ENCODE measurements around the gene SMARCAL1. TPM values are rescaled to one million over a fixed set of nuclear protein-coding genes. Genes with fewer than 3 reads are reported as not detected.

SMARCAL1 gene
- polyA plus RNA-seq, 1 donor from 2014 or later, result 7.5 TPM

DNA sequence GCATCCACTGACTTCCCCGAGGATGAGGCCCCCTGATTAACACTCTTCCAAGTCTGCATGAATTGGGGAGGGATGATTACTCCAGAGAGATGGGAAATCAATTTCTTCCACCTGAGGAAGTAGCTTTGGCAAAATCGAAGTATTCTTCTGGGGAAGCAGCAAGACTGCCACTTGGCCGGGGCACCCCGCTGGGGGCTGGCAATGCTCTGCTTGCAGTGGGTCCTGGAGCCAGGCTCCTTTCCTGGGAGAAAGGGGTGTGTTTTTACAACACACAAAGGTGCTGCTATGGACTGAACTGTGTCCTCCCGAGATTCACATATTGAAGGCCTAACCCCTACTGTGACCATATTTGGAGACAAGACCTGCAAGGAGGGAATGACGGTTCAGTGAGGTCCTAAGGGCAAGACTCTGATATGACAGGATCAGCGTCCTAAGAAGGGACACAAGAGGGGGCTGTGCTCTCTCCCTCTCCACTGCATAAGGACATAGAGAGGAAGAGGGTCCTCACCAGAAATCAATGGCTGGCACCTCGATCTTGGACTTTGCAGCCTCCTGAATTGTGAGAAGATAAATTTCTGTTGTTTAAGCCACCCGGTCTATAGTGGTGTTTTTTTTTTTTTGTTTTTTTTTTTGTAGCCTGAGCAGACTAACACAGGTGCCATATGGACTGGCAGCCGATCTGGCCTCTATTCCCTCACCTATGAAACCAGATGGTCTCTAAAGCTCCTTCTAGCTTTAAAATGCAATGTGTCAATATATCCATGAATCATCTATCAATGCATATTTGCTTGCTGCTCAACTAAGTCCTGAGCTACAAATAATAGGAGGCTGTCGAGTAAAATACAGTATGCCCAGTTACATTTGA, 3.6 kb upstream of the SMARCAL1 start:
- Histone ChIP-seq H3K4me3 (ENCODE audit: low read length) (no peak overlapping the region), H3K9me3 (ENCODE audit: low read length) (no peaks in the 10 kb centered on the region), H3K79me2 (replicated peaks; ENCODE audit: insufficient read depth, low read length) (peaks cover 3% of the 10 kb centered on the region), H3K9ac (ENCODE audit: low read length) (no peak overlapping the region), H3K36me3 (ENCODE audit: insufficient read depth, low read length) (no peaks in the 10 kb centered on the region), H3F3A (ENCODE audit: insufficient read depth, low read length, poor library complexity, severe bottlenecking) (no peaks in the 10 kb centered on the region), H4K20me1 (ENCODE audit: insufficient read depth) (no peaks in the 10 kb centered on the region), H2AFZ (ENCODE audit: low read depth, low read length) (no peak overlapping the region), H3K27me3 (ENCODE audit: insufficient read depth, low read depth, low read length) (no peaks in the 10 kb centered on the region), H3K27ac (ENCODE audit: low read length) (no peak overlapping the region), H3K9me2 (ENCODE audit: insufficient read depth, low read length) (no peaks in the 10 kb centered on the region), H3K4me2 (ENCODE audit: low read length) (no peak overlapping the region)
- TF ChIP-seq, protein P1, sequence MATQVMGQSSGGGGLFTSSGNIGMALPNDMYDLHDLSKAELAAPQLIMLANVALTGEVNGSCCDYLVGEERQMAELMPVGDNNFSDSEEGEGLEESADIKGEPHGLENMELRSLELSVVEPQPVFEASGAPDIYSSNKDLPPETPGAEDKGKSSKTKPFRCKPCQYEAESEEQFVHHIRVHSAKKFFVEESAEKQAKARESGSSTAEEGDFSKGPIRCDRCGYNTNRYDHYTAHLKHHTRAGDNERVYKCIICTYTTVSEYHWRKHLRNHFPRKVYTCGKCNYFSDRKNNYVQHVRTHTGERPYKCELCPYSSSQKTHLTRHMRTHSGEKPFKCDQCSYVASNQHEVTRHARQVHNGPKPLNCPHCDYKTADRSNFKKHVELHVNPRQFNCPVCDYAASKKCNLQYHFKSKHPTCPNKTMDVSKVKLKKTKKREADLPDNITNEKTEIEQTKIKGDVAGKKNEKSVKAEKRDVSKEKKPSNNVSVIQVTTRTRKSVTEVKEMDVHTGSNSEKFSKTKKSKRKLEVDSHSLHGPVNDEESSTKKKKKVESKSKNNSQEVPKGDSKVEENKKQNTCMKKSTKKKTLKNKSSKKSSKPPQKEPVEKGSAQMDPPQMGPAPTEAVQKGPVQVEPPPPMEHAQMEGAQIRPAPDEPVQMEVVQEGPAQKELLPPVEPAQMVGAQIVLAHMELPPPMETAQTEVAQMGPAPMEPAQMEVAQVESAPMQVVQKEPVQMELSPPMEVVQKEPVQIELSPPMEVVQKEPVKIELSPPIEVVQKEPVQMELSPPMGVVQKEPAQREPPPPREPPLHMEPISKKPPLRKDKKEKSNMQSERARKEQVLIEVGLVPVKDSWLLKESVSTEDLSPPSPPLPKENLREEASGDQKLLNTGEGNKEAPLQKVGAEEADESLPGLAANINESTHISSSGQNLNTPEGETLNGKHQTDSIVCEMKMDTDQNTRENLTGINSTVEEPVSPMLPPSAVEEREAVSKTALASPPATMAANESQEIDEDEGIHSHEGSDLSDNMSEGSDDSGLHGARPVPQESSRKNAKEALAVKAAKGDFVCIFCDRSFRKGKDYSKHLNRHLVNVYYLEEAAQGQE (IDR thresholded peaks at IDR 0.05; ENCODE audit: borderline replicate concordance), result no peak
- TF ChIP-seq EZH2 (IDR thresholded peaks at IDR 0.05; ENCODE audit: borderline replicate concordance, insufficient read depth, low read length, poor library complexity, severe bottlenecking), result no peak
- no peak for TF ChIP-seq TAF1 (IDR thresholded peaks at IDR 0.05; ENCODE audit: low read depth)
- no peak for TF ChIP-seq EP300 (conservative IDR thresholded peaks at IDR 0.05; ENCODE audit: poor library complexity, severe bottlenecking)
- no peak for TF ChIP-seq SMC3 (conservative IDR thresholded peaks at IDR 0.05; ENCODE audit: poor library complexity)
- no peak for TF ChIP-seq POLR2AphosphoS5 (IDR thresholded peaks at IDR 0.05)
- no peak for TF ChIP-seq RAD21 (conservative IDR thresholded peaks at IDR 0.05)
- TF ChIP-seq, protein P2, sequence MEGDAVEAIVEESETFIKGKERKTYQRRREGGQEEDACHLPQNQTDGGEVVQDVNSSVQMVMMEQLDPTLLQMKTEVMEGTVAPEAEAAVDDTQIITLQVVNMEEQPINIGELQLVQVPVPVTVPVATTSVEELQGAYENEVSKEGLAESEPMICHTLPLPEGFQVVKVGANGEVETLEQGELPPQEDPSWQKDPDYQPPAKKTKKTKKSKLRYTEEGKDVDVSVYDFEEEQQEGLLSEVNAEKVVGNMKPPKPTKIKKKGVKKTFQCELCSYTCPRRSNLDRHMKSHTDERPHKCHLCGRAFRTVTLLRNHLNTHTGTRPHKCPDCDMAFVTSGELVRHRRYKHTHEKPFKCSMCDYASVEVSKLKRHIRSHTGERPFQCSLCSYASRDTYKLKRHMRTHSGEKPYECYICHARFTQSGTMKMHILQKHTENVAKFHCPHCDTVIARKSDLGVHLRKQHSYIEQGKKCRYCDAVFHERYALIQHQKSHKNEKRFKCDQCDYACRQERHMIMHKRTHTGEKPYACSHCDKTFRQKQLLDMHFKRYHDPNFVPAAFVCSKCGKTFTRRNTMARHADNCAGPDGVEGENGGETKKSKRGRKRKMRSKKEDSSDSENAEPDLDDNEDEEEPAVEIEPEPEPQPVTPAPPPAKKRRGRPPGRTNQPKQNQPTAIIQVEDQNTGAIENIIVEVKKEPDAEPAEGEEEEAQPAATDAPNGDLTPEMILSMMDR (IDR thresholded peaks at IDR 0.05; ENCODE audit: poor library complexity, severe bottlenecking), result no peak
- TF ChIP-seq MXI1 (conservative IDR thresholded peaks at IDR 0.05; ENCODE audit: poor library complexity, severe bottlenecking), result no peak

DNA sequence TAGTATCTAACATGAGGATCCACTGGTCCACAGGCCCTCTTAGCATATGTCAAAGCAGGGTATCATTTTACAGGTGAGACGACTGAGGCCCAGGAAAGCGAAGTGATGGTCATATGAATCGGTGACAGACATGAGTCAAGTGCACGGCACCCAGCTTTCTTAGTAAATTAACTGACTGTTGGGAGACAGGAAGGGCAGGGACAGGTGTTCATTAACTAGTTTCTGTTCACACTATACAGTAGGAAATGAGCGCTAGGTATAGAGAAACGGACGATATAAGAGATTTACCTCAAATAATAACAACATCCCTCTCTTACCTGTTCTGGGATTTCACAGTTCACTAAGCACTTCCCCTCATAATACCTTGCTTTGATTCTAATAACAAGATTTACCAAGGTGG, 1.7 kb upstream of the SMARCAL1 start:
- no peak overlapping the region for H3K4me3 ChIP-seq (ENCODE audit: low read length)

More for the DNA sequence above, 1.7 kb upstream of the SMARCAL1 start:
- Histone ChIP-seq H3K27ac (ENCODE audit: low read length) (no peak overlapping the region), H3K9me2 (ENCODE audit: insufficient read depth, low read length) (no peaks in the 10 kb centered on the region), H3K4me2 (ENCODE audit: low read length) (no peak overlapping the region), H4K20me1 (ENCODE audit: insufficient read depth) (no peaks in the 10 kb centered on the region), H3K27me3 (ENCODE audit: insufficient read depth, low read depth, low read length) (no peaks in the 10 kb centered on the region), H3K9me3 (ENCODE audit: low read length) (no peaks in the 10 kb centered on the region), H2AFZ (ENCODE audit: low read depth, low read length) (no peak overlapping the region), H3K9ac (ENCODE audit: low read length) (no peak overlapping the region), H3K79me2 (replicated peaks; ENCODE audit: insufficient read depth, low read length) (peaks cover 3% of the 10 kb centered on the region), H3K36me3 (ENCODE audit: insufficient read depth, low read length) (no peaks in the 10 kb centered on the region), H3F3A (ENCODE audit: insufficient read depth, low read length, poor library complexity, severe bottlenecking) (no peaks in the 10 kb centered on the region)
- no peak for TF ChIP-seq SMC3 (conservative IDR thresholded peaks at IDR 0.05; ENCODE audit: poor library complexity)
- no peak for TF ChIP-seq POLR2AphosphoS5 (IDR thresholded peaks at IDR 0.05)
- TF ChIP-seq, protein P1 (IDR thresholded peaks at IDR 0.05; ENCODE audit: borderline replicate concordance), result no peak
- no peak for TF ChIP-seq MXI1 (conservative IDR thresholded peaks at IDR 0.05; ENCODE audit: poor library complexity, severe bottlenecking)
- no peak for TF ChIP-seq TAF1 (IDR thresholded peaks at IDR 0.05; ENCODE audit: low read depth)
- TF ChIP-seq, protein P2 (IDR thresholded peaks at IDR 0.05; ENCODE audit: poor library complexity, severe bottlenecking), result no peak
- no peak for TF ChIP-seq RAD21 (conservative IDR thresholded peaks at IDR 0.05)
- TF ChIP-seq EZH2 (IDR thresholded peaks at IDR 0.05; ENCODE audit: borderline replicate concordance, insufficient read depth, low read length, poor library complexity, severe bottlenecking), result no peak
- no peak for TF ChIP-seq EP300 (conservative IDR thresholded peaks at IDR 0.05; ENCODE audit: poor library complexity, severe bottlenecking)

Data from neural cell (in vitro differentiated cells).